ENCODE measurements around the gene GORASP1. TPM values are rescaled to one million over a fixed set of nuclear protein-coding genes. Genes with fewer than 3 reads are reported as not detected.
A peak's percentile ranks its signal among the peaks of the same experiment; 100 is the strongest.
"Not testable (repeated sequence)": the region's sequence is repeated elsewhere in the genome, so short reads cannot be mapped to it uniquely, and the experiment has no call there.

Gene GORASP1
- total and polyA plus RNA-seq, 2 donors (not counting 1 experiment from before 2014, with no cell fraction given), result 32.1 to 37.5 TPM

GRCh38 chr3:39062180-39062579 lies 45.2 kb downstream of the GORASP1 start:
- TF ChIP-seq, protein P1, sequence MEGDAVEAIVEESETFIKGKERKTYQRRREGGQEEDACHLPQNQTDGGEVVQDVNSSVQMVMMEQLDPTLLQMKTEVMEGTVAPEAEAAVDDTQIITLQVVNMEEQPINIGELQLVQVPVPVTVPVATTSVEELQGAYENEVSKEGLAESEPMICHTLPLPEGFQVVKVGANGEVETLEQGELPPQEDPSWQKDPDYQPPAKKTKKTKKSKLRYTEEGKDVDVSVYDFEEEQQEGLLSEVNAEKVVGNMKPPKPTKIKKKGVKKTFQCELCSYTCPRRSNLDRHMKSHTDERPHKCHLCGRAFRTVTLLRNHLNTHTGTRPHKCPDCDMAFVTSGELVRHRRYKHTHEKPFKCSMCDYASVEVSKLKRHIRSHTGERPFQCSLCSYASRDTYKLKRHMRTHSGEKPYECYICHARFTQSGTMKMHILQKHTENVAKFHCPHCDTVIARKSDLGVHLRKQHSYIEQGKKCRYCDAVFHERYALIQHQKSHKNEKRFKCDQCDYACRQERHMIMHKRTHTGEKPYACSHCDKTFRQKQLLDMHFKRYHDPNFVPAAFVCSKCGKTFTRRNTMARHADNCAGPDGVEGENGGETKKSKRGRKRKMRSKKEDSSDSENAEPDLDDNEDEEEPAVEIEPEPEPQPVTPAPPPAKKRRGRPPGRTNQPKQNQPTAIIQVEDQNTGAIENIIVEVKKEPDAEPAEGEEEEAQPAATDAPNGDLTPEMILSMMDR (conservative IDR thresholded peaks at IDR 0.05 in 1 of 2, IDR thresholded peaks at IDR 0.05 in 1 of 2; ENCODE audit: low read depth in 1 of 2, low read length in 2 of 2), result no peak
- TF ChIP-seq EZH2 (IDR thresholded peaks at IDR 0.05; ENCODE audit: low read length, missing control alignments), result no peak
- peaks cover 2% of the 10 kb centered on the region for H3K79me2 ChIP-seq (ENCODE audit: control insufficient read depth, insufficient read depth, low read length)
- no peak overlapping the region for H3K9ac ChIP-seq (ENCODE audit: insufficient read depth, low read length)
- H3K4me3 ChIP-seq (replicated peaks in 1 of 4; ENCODE audit: control extremely low read depth in 1 of 4, insufficient read depth in 1 of 4, low read depth in 3 of 4, low read length in 4 of 4), result no peak overlapping the region
- no peaks in the 10 kb centered on the region for H4K20me1 ChIP-seq (ENCODE audit: control insufficient read depth, extremely low read depth, insufficient read depth, low read length)
- H3K4me1 ChIP-seq (ENCODE audit: control insufficient read depth, extremely low read depth, insufficient read depth, low read length), result no peaks in the 10 kb centered on the region
- H3K27ac ChIP-seq (ENCODE audit: insufficient read depth, low read length), result no peak overlapping the region
- no peak overlapping the region for H3K4me2 ChIP-seq (ENCODE audit: extremely low read depth, insufficient read depth, low read length)
- H3K36me3 ChIP-seq (ENCODE audit: control insufficient read depth, insufficient read depth, low read length), result no peaks in the 10 kb centered on the region
- DNase-seq (ENCODE audit: low read depth in 2 of 2), result no peak
- no peak overlapping the region for H2AFZ ChIP-seq (ENCODE audit: low read length)
- no peaks in the 10 kb centered on the region for H3K27me3 ChIP-seq (ENCODE audit: control insufficient read depth, insufficient read depth, low read length)
- no peaks in the 10 kb centered on the region for H3K9me3 ChIP-seq (ENCODE audit: control insufficient read depth, insufficient read depth, low read depth, low read length)

GRCh38 chr3:39061228-39061627 lies 46.2 kb downstream of the GORASP1 start:
- not testable (repeated sequence) for H3K4me1 ChIP-seq (ENCODE audit: control insufficient read depth, extremely low read depth, insufficient read depth, low read length); H3K9me3 ChIP-seq (ENCODE audit: control insufficient read depth, insufficient read depth, low read depth, low read length); H3K27me3 ChIP-seq (ENCODE audit: control insufficient read depth, insufficient read depth, low read length); H3K4me2 ChIP-seq (ENCODE audit: extremely low read depth, insufficient read depth, low read length); H3K27ac ChIP-seq (ENCODE audit: insufficient read depth, low read length); H3K4me3 ChIP-seq (replicated peaks in 1 of 4; ENCODE audit: control extremely low read depth in 1 of 4, insufficient read depth in 1 of 4, low read depth in 3 of 4, low read length in 4 of 4); H3K9ac ChIP-seq (ENCODE audit: insufficient read depth, low read length); H2AFZ ChIP-seq (ENCODE audit: low read length); DNase-seq (ENCODE audit: low read depth in 2 of 2); H4K20me1 ChIP-seq (ENCODE audit: control insufficient read depth, extremely low read depth, insufficient read depth, low read length); H3K79me2 ChIP-seq (ENCODE audit: control insufficient read depth, insufficient read depth, low read length); H3K36me3 ChIP-seq (ENCODE audit: control insufficient read depth, insufficient read depth, low read length)

GRCh38 chr3:39056151-39056550 lies 51.3 kb downstream of the GORASP1 start:
- H3K4me1 ChIP-seq (ENCODE audit: control insufficient read depth, extremely low read depth, insufficient read depth, low read length), result no peaks in the 10 kb centered on the region
- no peaks in the 10 kb centered on the region for H3K9me3 ChIP-seq (ENCODE audit: control insufficient read depth, insufficient read depth, low read depth, low read length)
- no peaks in the 10 kb centered on the region for H3K27me3 ChIP-seq (ENCODE audit: control insufficient read depth, insufficient read depth, low read length)
- no peaks in the 10 kb centered on the region for H4K20me1 ChIP-seq (ENCODE audit: control insufficient read depth, extremely low read depth, insufficient read depth, low read length)
- no peak overlapping the region for H2AFZ ChIP-seq (ENCODE audit: low read length)
- no peak overlapping the region for H3K4me2 ChIP-seq (ENCODE audit: extremely low read depth, insufficient read depth, low read length)
- no peak overlapping the region for H3K27ac ChIP-seq (ENCODE audit: insufficient read depth, low read length)
- peak in 1 of 2 donors; percentile 43 for DNase-seq (ENCODE audit: low read depth in 2 of 2)
- H3K4me3 ChIP-seq (replicated peaks in 1 of 4; ENCODE audit: control extremely low read depth in 1 of 4, insufficient read depth in 1 of 4, low read depth in 3 of 4, low read length in 4 of 4), result no peak overlapping the region
- H3K9ac ChIP-seq (ENCODE audit: insufficient read depth, low read length), result no peak overlapping the region
- TF ChIP-seq EZH2 (IDR thresholded peaks at IDR 0.05; ENCODE audit: low read length, missing control alignments), result no peak
- TF ChIP-seq, protein P1 (conservative IDR thresholded peaks at IDR 0.05 in 1 of 2, IDR thresholded peaks at IDR 0.05 in 1 of 2; ENCODE audit: low read depth in 1 of 2, low read length in 2 of 2), result no peak
- H3K79me2 ChIP-seq (ENCODE audit: control insufficient read depth, insufficient read depth, low read length), result peaks cover 12% of the 10 kb centered on the region
- H3K36me3 ChIP-seq (ENCODE audit: control insufficient read depth, insufficient read depth, low read length), result no peaks in the 10 kb centered on the region

Measured in fibroblast of lung (primary cell).